ENCODE data around the gene MORC3.

The MORC3 gene

GRCh38 chr21:36402339-36402738 is 82.3 kb downstream of the MORC3 start:
- no peak for DNase-seq (ENCODE audit: extremely low spot score)
- no peak for TF ChIP-seq SP1 (IDR thresholded peaks at IDR 0.05)
- TF ChIP-seq BHLHE40 (IDR thresholded peaks at IDR 0.05; ENCODE audit: borderline replicate concordance) = no peak
- no peak for TF ChIP-seq LEF1 (IDR thresholded peaks at IDR 0.05; ENCODE audit: borderline replicate concordance)
- TF ChIP-seq L3MBTL2 (conservative IDR thresholded peaks at IDR 0.05) = no peak
- no peak for TF ChIP-seq FOXA1 (IDR thresholded peaks at IDR 0.05)
- no peak for TF ChIP-seq PKNOX1 (IDR thresholded peaks at IDR 0.05)
- no peak for TF ChIP-seq ELF4 (IDR thresholded peaks at IDR 0.05)
- no peak for TF ChIP-seq TARDBP (IDR thresholded peaks at IDR 0.05)
- POLR2A ChIA-PET = no interaction called here
- CTCF ChIA-PET = no interaction called here

- no peak for DNase-seq (ENCODE audit: extremely low spot score)
- POLR2A ChIA-PET = no interaction called here
- no peak for TF ChIP-seq NFRKB (IDR thresholded peaks at IDR 0.05)
- TF ChIP-seq FOXK2 (IDR thresholded peaks at IDR 0.05) = no peak
- no peak for TF ChIP-seq ZNF384 (IDR thresholded peaks at IDR 0.05)
- no peak for TF ChIP-seq SUZ12 (IDR thresholded peaks at IDR 0.05)
- no peak for TF ChIP-seq TARDBP (IDR thresholded peaks at IDR 0.05)
- TF ChIP-seq HDGF (IDR thresholded peaks at IDR 0.05; ENCODE audit: borderline replicate concordance) = no peak
- TF ChIP-seq L3MBTL2 (conservative IDR thresholded peaks at IDR 0.05) = no peak
- TF ChIP-seq SP1 (IDR thresholded peaks at IDR 0.05) = no peak
- no peak for TF ChIP-seq FOXM1 (IDR thresholded peaks at IDR 0.05; ENCODE audit: borderline replicate concordance)
- no peak for TF ChIP-seq PKNOX1 (IDR thresholded peaks at IDR 0.05)
- no peak for TF ChIP-seq ELF4 (IDR thresholded peaks at IDR 0.05)
- no peak for TF ChIP-seq FOXA1 (IDR thresholded peaks at IDR 0.05)
- CTCF ChIA-PET = no interaction called here
Observed at GRCh38 chr21:36403713-36404112, 83.7 kb downstream of the MORC3 start.

- no peak for TF ChIP-seq SUZ12 (IDR thresholded peaks at IDR 0.05)
- no peak for TF ChIP-seq CTBP1 (IDR thresholded peaks at IDR 0.05; ENCODE audit: borderline replicate concordance)
- TF ChIP-seq FOXK2 (IDR thresholded peaks at IDR 0.05) = no peak
- TF ChIP-seq ZNF384 (IDR thresholded peaks at IDR 0.05) = no peak
- TF ChIP-seq TARDBP (IDR thresholded peaks at IDR 0.05) = no peak
- no peak for TF ChIP-seq L3MBTL2 (conservative IDR thresholded peaks at IDR 0.05)
- no peak for TF ChIP-seq PKNOX1 (IDR thresholded peaks at IDR 0.05)
- no peak for TF ChIP-seq FOXA1 (IDR thresholded peaks at IDR 0.05)
- TF ChIP-seq NFRKB (IDR thresholded peaks at IDR 0.05) = no peak
- DNase-seq (ENCODE audit: extremely low spot score) = no peak
- ChIA-PET CTCF (no interaction called here), POLR2A (no interaction called here)
Observed at GRCh38 chr21:36408568-36408967, 88.6 kb downstream of the MORC3 start.

- ChIA-PET POLR2A (no interaction called here), CTCF (no interaction called here)
- TF ChIP-seq HDGF (IDR thresholded peaks at IDR 0.05; ENCODE audit: borderline replicate concordance) (no peak), TARDBP (IDR thresholded peaks at IDR 0.05) (no peak), ZNF384 (IDR thresholded peaks at IDR 0.05) (no peak), SUZ12 (IDR thresholded peaks at IDR 0.05) (no peak)
- DNase-seq (ENCODE audit: extremely low spot score) = no peak
Observed at GRCh38 chr21:36411301-36411700, 91.3 kb downstream of the MORC3 start.

GRCh38 chr21:36412916-36413315 is 92.9 kb downstream of the MORC3 start:
- no peak for DNase-seq (ENCODE audit: extremely low spot score)
- no peak for TF ChIP-seq L3MBTL2 (conservative IDR thresholded peaks at IDR 0.05)
- no peak for TF ChIP-seq BHLHE40 (IDR thresholded peaks at IDR 0.05; ENCODE audit: borderline replicate concordance)
- TF ChIP-seq ELF4 (IDR thresholded peaks at IDR 0.05) = no peak
- no peak for TF ChIP-seq SUZ12 (IDR thresholded peaks at IDR 0.05)
- no peak for TF ChIP-seq SP1 (IDR thresholded peaks at IDR 0.05)
- no peak for TF ChIP-seq FOXM1 (IDR thresholded peaks at IDR 0.05; ENCODE audit: borderline replicate concordance)
- TF ChIP-seq FOXK2 (IDR thresholded peaks at IDR 0.05) = no peak
- no peak for TF ChIP-seq NFRKB (IDR thresholded peaks at IDR 0.05)
- TF ChIP-seq CTBP1 (IDR thresholded peaks at IDR 0.05; ENCODE audit: borderline replicate concordance) = no peak
- no peak for TF ChIP-seq ARNT (IDR thresholded peaks at IDR 0.05)
- TF ChIP-seq PKNOX1 (IDR thresholded peaks at IDR 0.05) = no peak
- TF ChIP-seq FOXA1 (IDR thresholded peaks at IDR 0.05) = no peak
- no peak for TF ChIP-seq LEF1 (IDR thresholded peaks at IDR 0.05; ENCODE audit: borderline replicate concordance)
- no peak for TF ChIP-seq HDGF (IDR thresholded peaks at IDR 0.05; ENCODE audit: borderline replicate concordance)
- no peak for TF ChIP-seq ZNF384 (IDR thresholded peaks at IDR 0.05)
- no peak for TF ChIP-seq TARDBP (IDR thresholded peaks at IDR 0.05)
- POLR2A ChIA-PET = no interaction called here
- CTCF ChIA-PET = no interaction called here

GRCh38 chr21:36415375-36415774 is 95.4 kb downstream of the MORC3 start:
- TF ChIP-seq HDGF (IDR thresholded peaks at IDR 0.05; ENCODE audit: borderline replicate concordance) (no peak), ARNT (IDR thresholded peaks at IDR 0.05) (no peak), NFRKB (IDR thresholded peaks at IDR 0.05) (no peak), PKNOX1 (IDR thresholded peaks at IDR 0.05) (no peak), TARDBP (IDR thresholded peaks at IDR 0.05) (no peak), SP1 (IDR thresholded peaks at IDR 0.05) (no peak), FOXA1 (IDR thresholded peaks at IDR 0.05) (no peak), L3MBTL2 (conservative IDR thresholded peaks at IDR 0.05) (no peak), ELF4 (IDR thresholded peaks at IDR 0.05) (no peak), FOXK2 (IDR thresholded peaks at IDR 0.05) (no peak), SUZ12 (IDR thresholded peaks at IDR 0.05) (no peak)
- no peak for DNase-seq (ENCODE audit: extremely low spot score)
- POLR2A ChIA-PET = no interaction called here
- CTCF ChIA-PET = no interaction called here
